HCT116 (cell line): ENCODE measurements around the gene GOSR1. TPM values are rescaled to one million over a fixed set of nuclear protein-coding genes. Genes with fewer than 3 reads are reported as not detected.

Experiments used
- ATAC-seq: fragments of 200-7000 bp; cut with Tn5 transposase; 2 replicates; pipeline ENCODE4 v1.9.1; 2020; ENCODE audit warnings: mild to moderate bottlenecking, moderate library complexity
- BruUV-seq: library from RNA; stranded (reverse); fragments of 400-500 nt; replicated peaks from 2 replicates; lab custom pipeline; 2021; lab: Mats Ljungman, UMichigan
- CTCF ChIA-PET: fragments of 300-600 bp; sonication (Branson Sonifier 250); formaldehyde crosslinking; loops from one replicate; lab custom pipeline; 2021; ENCODE audit warnings: antibody characterized with exemption; lab: Charles Lee
- POLR2A ChIA-PET: fragments of 300-600, 350-600 bp; sonication (Branson Sonifier 250); formaldehyde crosslinking; loops from one replicate; lab custom pipeline; 2021; ENCODE audit warnings: antibody characterized with exemption; lab: Charles Lee
- RAD21 ChIA-PET, 2 experiments: fragments of 300-600 bp; sonication (Branson Sonifier 250); formaldehyde crosslinking; loops; one replicate each; lab custom pipeline; 2023; ENCODE audit warnings: low total read pairs in 2 of 2; ENCODE audit not compliant: uncharacterized antibody in 2 of 2, unreplicated experiment in 2 of 2, low non-redundant PET in 1 of 2; lab: Charles Lee
- DNase-seq: peaks from one replicate; pipeline ENCODE4 v3.0.0-alpha.2; 2010; ENCODE audit warnings: low read depth, low spot score
- H2AFZ ChIP-seq: fragments of 200-600 bp; shearing (Covaris generic), sonication (generic); 2 replicates; pipeline ENCODE4 v1.6.1; 2017; ENCODE audit warnings: low read depth, mixed run types, mixed read lengths, antibody characterized with exemption, low read length; ENCODE audit not compliant: poor library complexity, severe bottlenecking
- H3K27ac ChIP-seq: 2 replicates; pipeline ENCODE4 v1.5.1; 2012; ENCODE audit warnings: low read depth, low read length
- H3K27me3 ChIP-seq: fragments of 200-600 bp; sonication (generic); 2 replicates; pipeline ENCODE4 v1.6.1; 2016; ENCODE audit warnings: mixed run types, low read length, mixed read lengths; ENCODE audit not compliant: insufficient read depth
- H3K36me3 ChIP-seq, 2 experiments: fragments of 200-500 bp in 1 of 2; fragments of 200-600 bp in 1 of 2; sonication (Bioruptor generic) in 1 of 2; sonication (generic) in 1 of 2; 2 replicates each; pipeline versions ENCODE4 v1.5.1 to v1.6.1; 2014 to 2016; ENCODE audit warnings: low read length in 2 of 2, inconsistent platforms in 1 of 2, mixed read lengths in 1 of 2, mixed run types in 1 of 2; ENCODE audit not compliant: insufficient read depth in 2 of 2, control insufficient read depth in 1 of 2
- H3K4me1 ChIP-seq, 2 experiments: fragments of 200-600 bp in 1 of 2; sonication (generic) in 1 of 2; 2 replicates each; pipeline versions ENCODE4 v1.5.1 to v1.6.1; 2012 to 2017; ENCODE audit warnings: low read length in 2 of 2, inconsistent platforms in 1 of 2, mild to moderate bottlenecking in 1 of 2, mixed read lengths in 1 of 2, mixed run types in 1 of 2, moderate library complexity in 1 of 2; ENCODE audit not compliant: insufficient read depth in 2 of 2, control insufficient read depth in 1 of 2
- H3K4me2 ChIP-seq: fragments of 200-600 bp; sonication (generic); 2 replicates; pipeline ENCODE4 v1.6.1; 2017; ENCODE audit warnings: mixed run types, low read length, mixed read lengths
- H3K4me3 ChIP-seq, 2 experiments: fragments of 200-600 bp in 1 of 2; sonication (generic) in 1 of 2; replicated peaks in 1 of 2; 2 replicates each; pipeline ENCODE4 v1.5.1; 2011 to 2016; ENCODE audit warnings: low read length in 2 of 2, control low read depth in 1 of 2, low read depth in 1 of 2, mild to moderate bottlenecking in 1 of 2, mixed read lengths in 1 of 2, mixed run types in 1 of 2
- H3K79me2 ChIP-seq: fragments of 200-600 bp; sonication (generic); 2 replicates; pipeline ENCODE4 v1.6.1; 2017; ENCODE audit warnings: mild to moderate bottlenecking, mixed run types, low read length, moderate library complexity, mixed read lengths; ENCODE audit not compliant: insufficient read depth
- H3K9ac ChIP-seq: fragments of 200-600 bp; sonication (generic); 2 replicates; pipeline ENCODE4 v1.6.1; 2016; ENCODE audit warnings: low read length, mixed read lengths
- H3K9me2 ChIP-seq: fragments of 200-600 bp; sonication (generic), shearing (Covaris generic); 2 replicates; pipeline ENCODE4 v1.6.1; 2017; ENCODE audit warnings: mixed run types, mild to moderate bottlenecking, moderate library complexity; ENCODE audit not compliant: insufficient read depth
- H3K9me3 ChIP-seq, 2 experiments: fragments of 200-500 bp in 1 of 2; fragments of 200-600 bp in 1 of 2; sonication (Bioruptor generic) in 1 of 2; sonication (generic) in 1 of 2; 2 replicates each; pipeline ENCODE4 v1.6.1; 2014 to 2017; ENCODE audit warnings: low read length in 2 of 2, mixed read lengths in 2 of 2, inconsistent platforms in 1 of 2, low read depth in 1 of 2, mild to moderate bottlenecking in 1 of 2, mixed run types in 1 of 2, moderate library complexity in 1 of 2; ENCODE audit not compliant: control insufficient read depth in 1 of 2, insufficient read depth in 1 of 2
- H4K20me1 ChIP-seq: fragments of 200-600 bp; sonication (generic), shearing (Covaris generic); 2 replicates; pipeline ENCODE4 v1.6.1; 2017; ENCODE audit warnings: mixed run types, mild to moderate bottlenecking, moderate library complexity; ENCODE audit not compliant: insufficient read depth
- CBX3 ChIP-seq: IDR thresholded peaks from 2 replicates; pipeline ENCODE4 v1.6.1; 2012; ENCODE audit warnings: low read depth
- CEBPB ChIP-seq: IDR thresholded peaks from 2 replicates; pipeline ENCODE4 v1.6.1; 2012; ENCODE audit warnings: low read depth
- EGR1 ChIP-seq: IDR thresholded peaks from 2 replicates; pipeline ENCODE4 v1.6.1; 2012; ENCODE audit warnings: low read depth
- EZH2 ChIP-seq: fragments of 200-600 bp; sonication (generic); IDR thresholded peaks from 2 replicates; pipeline ENCODE4 v1.6.1; 2017; ENCODE audit warnings: antibody characterized with exemption, mixed run types
- EZH2phosphoT487 ChIP-seq: fragments of 200-600 bp; IDR thresholded peaks from 2 replicates; pipeline ENCODE4 v1.6.1; 2018; ENCODE audit warnings: antibody characterized with exemption, borderline replicate concordance
- FOSL1 ChIP-seq: IDR thresholded peaks from 2 replicates; pipeline ENCODE4 v1.6.1; 2012; ENCODE audit warnings: low read depth
- JUND ChIP-seq: IDR thresholded peaks from 2 replicates; pipeline ENCODE4 v1.6.1; 2012
- POLR2A ChIP-seq: IDR thresholded peaks from 2 replicates; pipeline ENCODE4 v1.7.0; 2011; ENCODE audit warnings: borderline replicate concordance; ENCODE audit not compliant: insufficient read depth, insufficient read length; ENCODE audit errors: extremely low read depth
- POLR2AphosphoS5 ChIP-seq: IDR thresholded peaks from 2 replicates; pipeline ENCODE4 v1.6.1; 2011; ENCODE audit warnings: mild to moderate bottlenecking, low read depth, low read length, moderate library complexity
- RAD21 ChIP-seq: IDR thresholded peaks from 2 replicates; pipeline ENCODE4 v1.6.1; 2012; ENCODE audit warnings: low read depth, mild to moderate bottlenecking
- SIN3A ChIP-seq: IDR thresholded peaks from 2 replicates; pipeline ENCODE4 v1.6.1; 2012; ENCODE audit warnings: low read depth
- SP1 ChIP-seq: IDR thresholded peaks from 2 replicates; pipeline ENCODE4 v1.6.1; 2012; ENCODE audit warnings: low read depth
- SRF ChIP-seq: IDR thresholded peaks from 2 replicates; pipeline ENCODE4 v1.6.1; 2012; ENCODE audit warnings: low read depth
- TCF7L2 ChIP-seq: IDR thresholded peaks from 2 replicates; pipeline ENCODE4 v1.7.0; 2011; ENCODE audit warnings: borderline replicate concordance, inconsistent platforms; ENCODE audit not compliant: insufficient read depth, insufficient read length; ENCODE audit errors: extremely low read depth
- YY1 ChIP-seq: IDR thresholded peaks from 2 replicates; pipeline ENCODE4 v1.6.1; 2011; ENCODE audit warnings: low read length, low read depth, moderate library complexity, mild to moderate bottlenecking; ENCODE audit not compliant: insufficient replicate concordance; ENCODE audit errors: extremely low read depth
- ZFX ChIP-seq: fragments of 450-650 bp; IDR thresholded peaks from 2 replicates; pipeline ENCODE4 v1.6.1; 2017
- ZNF274 ChIP-seq: fragments of 200-500 bp; sonication (Bioruptor generic); IDR thresholded peaks from 2 replicates; pipeline ENCODE4 v1.6.1; 2014; ENCODE audit warnings: mild to moderate bottlenecking, low read depth, low read length, inconsistent platforms
- intact Hi-C: fragments of 100-400 bp; cut with micrococcal nuclease; formaldehyde crosslinking; loops from 2 replicates; pipeline ENCODE4 v1.10.0; 2022
- total RNA-seq: library from RNA; stranded (reverse); gene quantifications from one replicate; pipeline ENCODE4 v1.2.1, GENCODE V29; 2021; ENCODE audit not compliant: unreplicated experiment
- TF ChIP-seq, protein P1 (sequence below): IDR thresholded peaks from 2 replicates; pipeline ENCODE4 v1.6.1; 2012; ENCODE audit warnings: low read depth
- TF ChIP-seq, protein P2 (sequence below): IDR thresholded peaks from 2 replicates; pipeline ENCODE4 v1.6.1; 2012
- TF ChIP-seq, protein P3 (sequence below): IDR thresholded peaks from 2 replicates; pipeline ENCODE4 v1.6.1; 2012

GOSR1 gene
- total RNA-seq, 1 experiment from 2014 or later, result 48.8 TPM

DNA sequence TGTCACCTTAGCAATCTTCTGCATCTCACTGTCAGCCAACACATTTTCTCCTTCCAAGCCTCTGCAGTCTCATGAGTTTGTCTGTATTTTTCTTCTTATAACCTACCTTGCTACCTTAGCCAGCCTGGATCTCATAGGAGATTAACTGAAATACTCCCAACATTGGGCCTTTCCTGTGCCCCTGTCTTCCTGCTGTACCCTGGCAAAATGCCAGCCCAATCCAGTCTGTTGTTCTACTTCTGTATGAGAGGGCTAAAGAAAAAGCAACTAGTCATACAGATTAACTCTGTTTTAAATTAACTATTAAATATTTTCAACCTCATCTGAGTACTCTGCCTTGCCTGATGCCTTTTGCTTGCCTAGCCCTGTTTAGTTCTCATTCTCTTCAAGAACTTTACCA, 18.4 kb downstream of the GOSR1 start (continued):
- TF ChIP-seq, protein P1, sequence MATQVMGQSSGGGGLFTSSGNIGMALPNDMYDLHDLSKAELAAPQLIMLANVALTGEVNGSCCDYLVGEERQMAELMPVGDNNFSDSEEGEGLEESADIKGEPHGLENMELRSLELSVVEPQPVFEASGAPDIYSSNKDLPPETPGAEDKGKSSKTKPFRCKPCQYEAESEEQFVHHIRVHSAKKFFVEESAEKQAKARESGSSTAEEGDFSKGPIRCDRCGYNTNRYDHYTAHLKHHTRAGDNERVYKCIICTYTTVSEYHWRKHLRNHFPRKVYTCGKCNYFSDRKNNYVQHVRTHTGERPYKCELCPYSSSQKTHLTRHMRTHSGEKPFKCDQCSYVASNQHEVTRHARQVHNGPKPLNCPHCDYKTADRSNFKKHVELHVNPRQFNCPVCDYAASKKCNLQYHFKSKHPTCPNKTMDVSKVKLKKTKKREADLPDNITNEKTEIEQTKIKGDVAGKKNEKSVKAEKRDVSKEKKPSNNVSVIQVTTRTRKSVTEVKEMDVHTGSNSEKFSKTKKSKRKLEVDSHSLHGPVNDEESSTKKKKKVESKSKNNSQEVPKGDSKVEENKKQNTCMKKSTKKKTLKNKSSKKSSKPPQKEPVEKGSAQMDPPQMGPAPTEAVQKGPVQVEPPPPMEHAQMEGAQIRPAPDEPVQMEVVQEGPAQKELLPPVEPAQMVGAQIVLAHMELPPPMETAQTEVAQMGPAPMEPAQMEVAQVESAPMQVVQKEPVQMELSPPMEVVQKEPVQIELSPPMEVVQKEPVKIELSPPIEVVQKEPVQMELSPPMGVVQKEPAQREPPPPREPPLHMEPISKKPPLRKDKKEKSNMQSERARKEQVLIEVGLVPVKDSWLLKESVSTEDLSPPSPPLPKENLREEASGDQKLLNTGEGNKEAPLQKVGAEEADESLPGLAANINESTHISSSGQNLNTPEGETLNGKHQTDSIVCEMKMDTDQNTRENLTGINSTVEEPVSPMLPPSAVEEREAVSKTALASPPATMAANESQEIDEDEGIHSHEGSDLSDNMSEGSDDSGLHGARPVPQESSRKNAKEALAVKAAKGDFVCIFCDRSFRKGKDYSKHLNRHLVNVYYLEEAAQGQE, result no peak
- TF ChIP-seq, protein P2, sequence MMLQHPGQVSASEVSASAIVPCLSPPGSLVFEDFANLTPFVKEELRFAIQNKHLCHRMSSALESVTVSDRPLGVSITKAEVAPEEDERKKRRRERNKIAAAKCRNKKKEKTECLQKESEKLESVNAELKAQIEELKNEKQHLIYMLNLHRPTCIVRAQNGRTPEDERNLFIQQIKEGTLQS, result no peak
- TF ChIP-seq POLR2A, result no peak
- no peak for TF ChIP-seq EZH2
- TF ChIP-seq SIN3A, result no peak
- no peak for TF ChIP-seq CBX3
- TF ChIP-seq FOSL1, result no peak

DNA sequence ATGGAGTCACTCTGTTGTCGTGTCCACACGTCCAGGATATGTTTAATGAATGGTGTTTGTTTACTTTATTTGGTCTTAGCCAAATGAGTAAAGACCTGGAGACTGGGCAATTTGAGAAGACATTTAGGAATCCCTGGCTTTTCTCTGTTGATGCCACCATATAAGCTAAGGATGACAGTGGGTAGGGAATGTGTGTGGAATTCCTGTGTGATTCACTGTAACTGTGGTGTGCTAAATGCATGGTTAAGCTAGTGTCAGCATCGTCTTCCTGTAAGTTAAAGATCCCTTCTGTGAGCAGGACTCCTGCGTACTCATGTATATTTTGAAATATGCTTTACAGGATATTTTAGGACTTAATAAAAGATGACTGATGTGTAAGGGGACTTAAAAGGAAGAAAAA, 26.4 kb downstream of the GOSR1 start:
- ChIA-PET RAD21 (no interaction called here), POLR2A (no interaction called here), CTCF (no interaction called here)
- Histone ChIP-seq H2AFZ (no peak overlapping the region), H3K36me3 (peaks cover 5 to 7% of the 10 kb centered on the region in 2 experiments; a peak in 2 of 4 replicates), H3K4me1 (no peaks in the 10 kb centered on the region), H3K4me2 (no peak overlapping the region), H3K9me2 (no peaks in the 10 kb centered on the region), H3K4me3 (no peak overlapping the region), H3K27ac (no peak overlapping the region), H3K9me3 (no peaks in the 10 kb centered on the region), H3K27me3 (no peaks in the 10 kb centered on the region), H3K79me2 (no peaks in the 10 kb centered on the region), H4K20me1 (no peaks in the 10 kb centered on the region), H3K9ac (no peak overlapping the region)
- TF ChIP-seq POLR2AphosphoS5, result no peak
- no peak for TF ChIP-seq TCF7L2
- TF ChIP-seq POLR2A, result no peak
- no peak for TF ChIP-seq SIN3A
- TF ChIP-seq SP1, result no peak
- TF ChIP-seq, protein P1, result no peak
- no peak for TF ChIP-seq RAD21
- no peak for TF ChIP-seq YY1
- no peak for TF ChIP-seq SRF
- no peak for TF ChIP-seq CBX3
- no peak for TF ChIP-seq JUND
- TF ChIP-seq EZH2, result no peak
- no peak for TF ChIP-seq FOSL1
- TF ChIP-seq, protein P3, sequence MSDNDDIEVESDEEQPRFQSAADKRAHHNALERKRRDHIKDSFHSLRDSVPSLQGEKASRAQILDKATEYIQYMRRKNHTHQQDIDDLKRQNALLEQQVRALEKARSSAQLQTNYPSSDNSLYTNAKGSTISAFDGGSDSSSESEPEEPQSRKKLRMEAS, result no peak
- TF ChIP-seq EZH2phosphoT487, result no peak
- no peak for TF ChIP-seq CEBPB
- TF ChIP-seq EGR1, result no peak
- no peak for TF ChIP-seq ZFX
- TF ChIP-seq ZNF274, result no peak
- TF ChIP-seq, protein P2, result no peak
- no peak for ATAC-seq
- DNase-seq, result no peak
- intact Hi-C loops, result no loop called here
- BruUV-seq, result no TSS peak
